Activated CD8-positive, alpha-beta memory T cell treated with anti-CD3 and anti-CD28 coated beads, Interleukin-2, amount 50 U/mL, for 1 hour (primary cell): ENCODE results near the gene NLRC5.
"Not testable (repeated sequence)": the region's sequence is repeated elsewhere in the genome, so short reads cannot be mapped to it uniquely, and the experiment has no call there.

Source experiments
- DNase-seq: peaks from one replicate; pipeline ENCODE4 v3.0.0-alpha.2; 2020; ENCODE audit errors: extremely low read depth

Gene NLRC5

DNA sequence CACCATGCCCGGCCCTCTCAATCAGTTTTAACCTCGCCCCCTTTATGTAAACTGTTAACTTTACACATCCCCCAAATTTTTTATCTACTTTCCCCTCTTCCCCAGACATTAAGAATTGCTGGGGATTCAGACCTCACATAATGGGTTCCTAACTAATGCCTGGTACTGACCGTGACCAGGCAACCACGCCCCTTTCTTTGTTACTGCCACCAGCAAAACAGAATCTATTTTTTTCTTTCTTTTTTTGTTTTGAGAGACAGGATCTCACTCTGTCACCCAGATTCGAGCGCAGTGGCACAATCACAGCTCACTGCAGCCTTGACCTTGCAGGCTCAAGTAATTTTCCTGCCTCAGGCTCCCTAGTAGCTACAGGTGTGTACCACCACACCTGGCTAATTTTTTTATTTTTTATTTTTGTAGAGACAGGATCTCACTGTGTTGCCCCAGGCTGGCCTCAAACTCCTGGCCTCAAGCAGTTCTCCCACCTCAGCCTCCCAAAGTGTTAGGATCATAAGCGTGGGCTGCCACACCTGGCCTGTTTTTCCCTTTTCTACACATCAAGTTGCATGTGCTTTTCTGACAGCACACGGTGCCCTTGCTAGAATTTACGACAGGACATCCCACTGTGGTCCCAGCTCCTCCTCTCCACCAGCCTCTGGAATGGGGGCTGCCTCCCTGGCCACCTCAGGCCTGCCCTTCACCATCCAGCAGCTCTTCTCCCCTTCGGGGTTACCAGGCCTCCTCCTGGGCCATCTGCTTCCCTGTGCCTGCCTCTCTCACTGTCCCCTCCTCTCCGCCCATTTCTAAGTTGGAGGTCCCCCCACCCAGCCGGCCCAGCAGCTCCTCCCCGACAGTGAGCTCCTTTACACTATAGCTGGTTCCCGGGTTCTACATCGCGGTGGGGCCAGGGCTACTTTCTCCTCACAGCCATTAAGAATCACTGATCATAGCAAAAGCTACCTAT lies 113.8 kb downstream of the NLRC5 start:
- no peak for DNase-seq

DNA sequence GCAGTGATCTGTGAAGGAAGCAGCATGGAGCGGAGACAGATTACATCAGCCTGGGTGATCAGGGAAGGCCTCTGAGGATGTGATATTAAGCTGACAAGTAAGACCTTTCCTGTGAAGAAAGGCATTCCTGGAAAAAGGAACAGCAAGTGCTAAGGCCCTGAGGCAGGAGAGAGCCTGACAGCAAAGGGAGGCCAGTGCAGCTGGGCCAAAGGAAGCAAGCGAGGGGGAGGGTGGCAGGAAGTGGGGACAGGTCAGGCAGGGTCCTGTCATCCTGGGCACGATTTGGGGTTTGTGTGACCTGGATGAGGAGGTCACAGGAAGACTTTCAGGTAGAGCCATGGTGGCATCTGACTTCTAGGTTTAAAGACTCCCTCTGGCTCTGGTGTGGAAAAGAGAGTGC lies 115.3 kb downstream of the NLRC5 start:
- no peak for DNase-seq

GRCh38 chr16:57105184-57105583 lies 115.8 kb downstream of the NLRC5 start:
- no peak for DNase-seq

GRCh38 chr16:57106767-57107166 lies 117.4 kb downstream of the NLRC5 start:
- no peak for DNase-seq

DNA sequence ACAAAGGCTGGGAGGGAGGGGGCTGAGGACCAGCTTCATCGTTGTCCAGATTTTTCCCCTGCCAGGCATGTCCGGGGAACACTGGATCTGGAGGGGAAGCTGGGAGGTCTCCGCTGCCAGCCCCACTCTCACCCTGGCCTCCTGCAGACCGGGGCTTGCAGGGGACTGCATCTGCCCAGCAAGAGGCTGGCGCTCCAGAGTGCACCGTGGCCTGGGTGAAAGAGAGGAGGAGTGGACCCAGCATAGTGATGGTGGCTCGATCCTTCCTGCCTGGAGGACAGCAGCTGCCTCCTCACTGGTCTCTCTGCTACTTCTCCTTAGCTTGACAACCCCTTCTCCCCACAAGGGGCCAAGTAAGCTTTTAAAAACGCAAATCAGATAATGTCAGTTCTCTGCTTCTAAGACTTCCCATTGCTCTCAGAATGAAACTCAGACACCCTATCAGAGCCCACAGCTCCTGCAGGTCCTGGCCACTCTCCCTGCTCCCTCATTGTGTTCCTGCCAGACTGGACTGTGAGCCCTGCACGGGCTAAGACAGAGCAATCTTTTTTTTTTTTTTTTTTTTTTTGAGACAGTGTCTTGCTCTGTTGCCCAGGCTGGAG lies 118.1 kb downstream of the NLRC5 start:
- no peak for DNase-seq

- DNase-seq = no peak
These were observed 119.1 kb downstream of the NLRC5 start for GRCh38 chr16:57108432-57108831.

GRCh38 chr16:57109259-57110105 lies 120.1 kb downstream of the NLRC5 start:
- DNase-seq = not testable (repeated sequence)

- no peak for DNase-seq
These were observed 121.6 kb downstream of the NLRC5 start for GRCh38 chr16:57110937-57111336.

DNA sequence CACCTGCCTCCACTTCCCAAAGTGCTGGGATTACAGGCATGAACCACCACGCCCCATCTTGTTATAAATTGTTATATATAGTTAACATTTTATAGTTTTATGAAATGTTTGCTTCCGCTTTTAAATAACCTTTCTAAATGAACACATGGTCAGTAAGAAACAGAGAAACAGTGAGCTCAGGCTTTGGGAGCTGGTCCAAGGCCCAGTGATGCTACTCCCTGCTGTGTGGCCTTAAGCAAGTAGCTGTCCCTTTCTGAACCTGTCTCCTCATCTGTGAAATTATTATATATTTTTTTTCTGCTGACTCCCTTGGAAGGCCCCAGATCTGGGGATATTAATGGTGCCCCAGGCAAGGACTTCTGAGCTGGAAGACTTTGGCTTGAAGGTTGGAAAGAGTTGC lies 122.1 kb downstream of the NLRC5 start:
- DNase-seq = no peak

GRCh38 chr16:57112403-57113041 lies 123.2 kb downstream of the NLRC5 start:
- DNase-seq = no peak

- no peak for DNase-seq
These were observed 123.7 kb downstream of the NLRC5 start for GRCh38 chr16:57113042-57113453.

- no peak for DNase-seq
These were observed 124.3 kb downstream of the NLRC5 start for GRCh38 chr16:57113664-57114063.

DNA sequence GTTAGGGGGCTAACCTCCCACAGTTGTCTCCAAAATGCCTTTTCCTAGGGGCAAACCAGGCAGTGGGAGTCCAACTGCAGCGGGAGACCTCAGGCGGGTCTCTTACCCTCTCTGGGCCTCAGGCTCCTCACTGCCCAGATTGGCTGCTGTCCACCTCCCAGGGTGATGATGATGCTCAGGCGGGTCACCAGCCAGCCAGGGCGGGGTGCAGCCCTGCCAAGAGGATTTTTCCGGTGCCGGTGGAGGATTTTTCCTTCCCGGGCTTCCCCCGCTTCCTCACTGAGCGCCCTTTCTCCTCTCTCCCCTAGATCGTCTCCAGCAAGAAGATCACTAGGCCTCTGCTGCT lies 125.8 kb downstream of the NLRC5 start:
- no peak for DNase-seq

- no peak for DNase-seq
These were observed 126.3 kb downstream of the NLRC5 start for GRCh38 chr16:57115514-57116182.

DNA sequence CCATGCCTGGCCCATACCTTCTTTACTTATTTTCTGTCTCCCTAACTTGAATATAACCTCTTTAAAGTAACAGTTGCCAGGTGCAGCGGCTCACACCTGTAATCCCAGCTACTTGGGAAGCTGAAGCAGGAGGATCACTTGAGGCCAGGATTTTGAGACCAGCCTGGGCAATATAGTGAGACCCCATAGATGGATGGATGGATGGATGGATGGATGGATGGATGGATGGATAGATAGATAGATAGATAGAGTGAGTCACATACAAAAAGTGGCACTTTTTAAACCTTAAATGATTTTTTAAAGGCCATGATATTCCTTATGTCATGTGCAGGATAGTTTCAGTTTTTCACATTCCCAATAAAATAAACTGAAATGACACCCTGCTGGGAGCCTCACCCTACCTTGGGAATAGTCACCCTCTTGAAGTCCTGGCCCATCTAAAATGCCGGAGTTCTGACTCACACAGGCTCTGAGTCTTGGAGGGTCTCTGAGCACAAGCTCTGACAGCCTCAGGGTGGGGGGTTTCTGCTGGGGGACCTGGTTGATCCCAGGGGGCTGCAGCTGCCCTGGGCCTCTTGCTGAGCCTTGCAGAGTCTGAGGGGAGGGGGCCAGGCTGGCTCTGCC lies 129.2 kb downstream of the NLRC5 start:
- no peak for DNase-seq

- no peak for DNase-seq
These were observed 134.0 kb downstream of the NLRC5 start for GRCh38 chr16:57123216-57123973.

DNA sequence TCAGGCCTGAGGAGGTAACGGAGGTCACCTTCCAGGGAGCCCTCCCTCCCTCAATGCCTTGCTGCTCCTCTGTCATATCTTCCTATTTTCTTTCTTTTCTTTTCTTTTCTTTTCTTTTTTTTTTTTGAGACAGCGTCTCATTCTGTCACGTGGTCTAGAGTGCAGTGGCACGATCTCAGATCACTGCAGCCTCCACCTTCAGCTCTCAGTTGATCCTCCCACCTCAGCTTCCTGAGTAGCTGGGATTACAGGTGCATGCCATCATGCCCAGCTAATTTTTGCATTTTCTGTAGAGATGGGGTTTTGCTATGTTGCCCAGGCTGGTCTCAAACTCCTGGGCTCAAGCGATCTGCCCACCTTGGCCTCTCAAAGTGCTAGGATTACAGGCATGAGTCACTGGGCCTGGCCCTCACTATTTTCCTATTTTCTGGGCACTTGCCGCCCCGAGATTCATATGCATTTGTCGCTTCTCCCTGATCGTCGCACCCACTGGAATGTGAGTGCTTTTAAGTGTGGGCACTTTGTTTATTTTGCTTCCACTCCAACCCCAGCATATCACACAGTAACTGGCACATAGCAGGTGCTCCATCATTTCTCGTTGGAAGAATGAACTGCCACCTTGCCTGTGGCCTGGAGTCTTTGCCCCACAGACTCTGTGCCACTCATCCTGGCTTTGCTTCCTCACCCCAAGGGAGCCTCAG lies 134.8 kb downstream of the NLRC5 start:
- no peak for DNase-seq

GRCh38 chr16:57125376-57125775 lies 136.0 kb downstream of the NLRC5 start:
- no peak for DNase-seq

- DNase-seq = no peak
These were observed 136.6 kb downstream of the NLRC5 start for GRCh38 chr16:57125969-57126368.
